Astrocyte of the spinal cord (primary cell): ENCODE results near the gene LRRC27.

Experiments
- DNase-seq: peaks from one replicate; pipeline ENCODE4 v3.0.0; 2011; ENCODE audit warnings: low read depth, low spot score
- H3K4me3 ChIP-seq: 2 replicates; pipeline ENCODE4 v1.5.1; 2011; ENCODE audit warnings: low read depth, mild to moderate bottlenecking, low read length, moderate library complexity
- CTCF ChIP-seq: IDR thresholded peaks from 2 replicates; pipeline ENCODE4 v1.5.1; 2012; ENCODE audit warnings: low read depth, mild to moderate bottlenecking, low read length, inconsistent platforms
- in situ Hi-C: cut with HindIII; loops from 2 replicates; pipeline ENCODE4 v1.10.0; 2017; ENCODE audit warnings: low sequenced_read_pairs

LRRC27 gene

GRCh38 chr10:132331601-132332432, at the start of gene LRRC27:
TSS of gene LRRC27 (plus strand) at chr10:132332193. CDS start at chr10:132333525, 1,332 bp downstream.
- peak within 1 kb of the TSS; percentile 99 for H3K4me3 ChIP-seq
- peak; percentile 97 for DNase-seq
- in situ Hi-C loops = no loop called here
- no peak for TF ChIP-seq CTCF

GRCh38 chr10:132282667-132283603, 49.1 kb upstream of the LRRC27 start:
- H3K4me3 ChIP-seq = no peak overlapping the region
- DNase-seq = no peak
- TF ChIP-seq CTCF = no peak
- in situ Hi-C loops = no loop called here

- TF ChIP-seq CTCF = no peak
- in situ Hi-C loops = no loop called here
Measured at GRCh38 chr10:132283604-132284382, 48.2 kb upstream of the LRRC27 start.

GRCh38 chr10:132289439-132289838, 42.6 kb upstream of the LRRC27 start:
- TF ChIP-seq CTCF = no peak
- no peak for DNase-seq
- no peak overlapping the region for H3K4me3 ChIP-seq
- in situ Hi-C loops = no loop called here

More at GRCh38 chr10:132283604-132284382, 48.2 kb upstream of the LRRC27 start:
- no peak overlapping the region for H3K4me3 ChIP-seq
- no peak for DNase-seq

GRCh38 chr10:132290631-132291030, 41.4 kb upstream of the LRRC27 start:
- H3K4me3 ChIP-seq = no peak overlapping the region
- no peak for DNase-seq
- TF ChIP-seq CTCF = no peak
- in situ Hi-C loops = no loop called here

- no peak for DNase-seq
- in situ Hi-C loops = no loop called here
- no peak for TF ChIP-seq CTCF
Measured at GRCh38 chr10:132291826-132292225, 40.2 kb upstream of the LRRC27 start.

More at GRCh38 chr10:132291826-132292225, 40.2 kb upstream of the LRRC27 start:
- no peak overlapping the region for H3K4me3 ChIP-seq
